ENCODE data around the gene CCL1. TPM values are rescaled to one million over a fixed set of nuclear protein-coding genes. Genes with fewer than 3 reads are reported as not detected.

The CCL1 gene
- total RNA-seq, 1 donor from 2014 or later = not detected

- peaks cover 8% of the 10 kb centered on the region for H3K4me1 ChIP-seq
- no peak for DNase-seq
- no peaks in the 10 kb centered on the region for H3K36me3 ChIP-seq
- TF ChIP-seq CTCF (IDR thresholded peaks at IDR 0.05; ENCODE audit: borderline replicate concordance) = no peak
- H3K4me3 ChIP-seq = no peak overlapping the region
- no peak overlapping the region for H3K27ac ChIP-seq (replicated peaks)
- H3K9me3 ChIP-seq (replicated peaks) = no peaks in the 10 kb centered on the region
- intact Hi-C loops (cut with micrococcal nuclease) = loop anchor here (2.0 to 10.0 kb wide), 2 partner anchors 56 to 160 kb away; no protein-coding TSS in a partner anchor
- peaks cover 36% of the 10 kb centered on the region for H3K27me3 ChIP-seq (ENCODE audit: low read depth)
Measured at GRCh38 chr17:34360601-34361270, 2.3 kb downstream of the CCL1 start.

DNA sequence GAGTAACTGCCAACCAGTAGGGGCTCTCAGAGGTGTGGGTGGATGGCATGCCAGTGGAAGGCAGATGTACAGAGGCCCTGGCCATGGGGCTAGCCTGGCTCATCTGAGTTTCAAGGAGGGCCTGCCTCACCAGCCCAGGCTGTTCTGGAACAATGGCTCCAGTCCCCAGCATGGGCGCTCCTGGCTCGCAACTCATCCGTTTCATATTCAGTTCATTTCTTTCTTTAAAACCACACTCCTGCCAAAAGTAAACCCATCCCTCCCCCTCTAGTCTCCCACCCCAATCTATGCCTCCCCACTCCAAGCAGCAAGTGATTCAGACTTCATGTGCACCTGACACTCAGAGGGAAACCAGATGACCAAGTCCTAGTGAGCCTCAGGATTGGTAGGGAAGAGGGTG, 4.4 kb downstream of the CCL1 start:
- Histone ChIP-seq H3K4me1 (peaks cover 8% of the 10 kb centered on the region), H3K27me3 (ENCODE audit: low read depth) (peaks cover 18% of the 10 kb centered on the region)
- intact Hi-C loops (cut with micrococcal nuclease) = no loop called here

GRCh38 chr17:34357398-34357797, 5.6 kb downstream of the CCL1 start:
- no peak for DNase-seq
- no peak for TF ChIP-seq CTCF (IDR thresholded peaks at IDR 0.05; ENCODE audit: borderline replicate concordance)
- no peak overlapping the region for H3K27ac ChIP-seq (replicated peaks)
- H3K4me1 ChIP-seq = peaks cover 8% of the 10 kb centered on the region
- peaks cover 10% of the 10 kb centered on the region for H3K9me3 ChIP-seq (replicated peaks)
- no peaks in the 10 kb centered on the region for H3K36me3 ChIP-seq
- no peak overlapping the region for H3K4me3 ChIP-seq
- H3K27me3 ChIP-seq (ENCODE audit: low read depth) = peaks cover 7% of the 10 kb centered on the region
- intact Hi-C loops (cut with micrococcal nuclease) = no loop called here

More for the DNA sequence above, 4.4 kb downstream of the CCL1 start:
- no peak for DNase-seq
- Histone ChIP-seq H3K27ac (replicated peaks) (no peak overlapping the region), H3K4me3 (no peak overlapping the region), H3K36me3 (no peaks in the 10 kb centered on the region), H3K9me3 (replicated peaks) (peaks cover 6% of the 10 kb centered on the region)
- no peak for TF ChIP-seq CTCF (IDR thresholded peaks at IDR 0.05; ENCODE audit: borderline replicate concordance)

DNA sequence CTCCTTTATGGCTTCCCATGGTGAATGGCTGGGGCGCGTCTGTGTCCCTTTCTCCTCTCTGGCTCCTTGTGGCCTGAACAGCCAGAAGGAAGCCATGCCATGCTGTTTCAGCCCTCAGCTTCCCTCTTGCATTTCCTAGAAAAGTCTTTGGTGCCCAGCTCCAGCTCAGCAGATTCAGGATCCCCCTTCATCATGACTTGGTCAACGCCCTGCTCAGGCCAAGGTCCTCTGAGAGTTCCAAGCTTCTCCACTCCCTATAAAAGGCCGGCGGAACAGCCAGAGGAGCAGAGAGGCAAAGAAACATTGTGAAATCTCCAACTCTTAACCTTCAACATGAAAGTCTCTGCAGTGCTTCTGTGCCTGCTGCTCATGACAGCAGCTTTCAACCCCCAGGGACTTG, 6.8 kb downstream of the CCL1 start, which contains the start of gene CCL13:
Gene CCL13, plus strand, starts transcription at position 287 of the 400 bp plus-strand sequence. Its CDS starts 47 bp downstream, at position 334.
- H3K27me3 ChIP-seq (ENCODE audit: low read depth) = no peaks in the 10 kb centered on the region
- no peak within 1 kb of the TSS for H3K4me3 ChIP-seq
- TF ChIP-seq CTCF (IDR thresholded peaks at IDR 0.05; ENCODE audit: borderline replicate concordance) = no peak
- peaks cover 7% of the 10 kb centered on the region for H3K4me1 ChIP-seq
- H3K36me3 ChIP-seq = no peaks in the 10 kb centered on the region
- no peak within 1 kb of the TSS for H3K27ac ChIP-seq (replicated peaks)
- intact Hi-C loops (cut with micrococcal nuclease) = no loop called here
- DNase-seq = no peak
- peaks cover 10% of the 10 kb centered on the region for H3K9me3 ChIP-seq (replicated peaks)

DNA sequence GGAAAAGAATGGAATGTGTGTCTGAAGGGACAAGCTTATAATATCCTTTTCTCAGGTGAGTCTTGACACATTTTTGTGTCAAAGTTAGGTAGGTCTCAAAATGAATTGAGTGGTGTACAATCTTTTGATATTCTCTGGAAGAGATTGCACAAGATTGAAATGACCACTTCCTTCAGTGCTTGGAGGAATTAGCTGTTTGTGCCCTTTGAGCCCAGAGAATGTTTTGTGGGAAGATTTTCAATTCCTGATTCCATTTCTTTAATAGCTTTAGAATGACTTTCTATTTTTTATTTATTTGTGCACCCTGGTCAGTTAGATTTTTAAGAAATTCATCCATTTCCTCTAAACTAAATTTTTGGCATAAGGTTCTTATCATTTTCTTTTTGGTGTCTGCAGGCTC, 8.4 kb downstream of the CCL1 start:
- DNase-seq = no peak
- intact Hi-C loops (cut with micrococcal nuclease) = no loop called here
- H3K27ac ChIP-seq (replicated peaks) = no peak overlapping the region

More for the DNA sequence above, 8.4 kb downstream of the CCL1 start:
- no peak for TF ChIP-seq CTCF (IDR thresholded peaks at IDR 0.05; ENCODE audit: borderline replicate concordance)
- Histone ChIP-seq H3K4me3 (no peak overlapping the region), H3K36me3 (no peaks in the 10 kb centered on the region), H3K9me3 (replicated peaks) (peaks cover 10% of the 10 kb centered on the region), H3K27me3 (ENCODE audit: low read depth) (no peaks in the 10 kb centered on the region), H3K4me1 (no peaks in the 10 kb centered on the region)
